OCI-LY7 (cell line): ENCODE data around the gene KHDC4. TPM values are rescaled to one million over a fixed set of nuclear protein-coding genes. Genes with fewer than 3 reads are reported as not detected.

Experiments
- Bru-seq: library from RNA; stranded (reverse); fragments of 400-500 nt; gene quantifications from one replicate; lab custom pipeline; 2021; lab: Mats Ljungman, UMichigan
- BruChase-seq, 2 experiments: library from RNA; stranded (reverse); fragments of 400-500 nt; gene quantifications; one replicate each; lab custom pipeline; 2021; lab: Mats Ljungman, UMichigan
- BruUV-seq: library from RNA; stranded (reverse); fragments of 400-500 nt; replicated peaks from 2 replicates; lab custom pipeline; 2021; lab: Mats Ljungman, UMichigan
- CTCF ChIA-PET: fragments of 300-600 bp; sonication (Branson Sonifier 250); formaldehyde crosslinking; loops from one replicate; lab custom pipeline; 2022; ENCODE audit warnings: antibody characterized with exemption; ENCODE audit not compliant: unreplicated experiment; lab: Charles Lee
- POLR2A ChIA-PET: fragments of 300-600 bp; sonication (Branson Sonifier 250); formaldehyde crosslinking; loops from one replicate; lab custom pipeline; 2022; ENCODE audit warnings: antibody characterized with exemption; lab: Charles Lee
- DNase-seq: peaks from one replicate; pipeline ENCODE4 v3.0.0-alpha.2; 2015; ENCODE audit warnings: low spot score
- H2AFZ ChIP-seq: fragments of 200-600 bp; sonication (generic), shearing (Covaris generic); 2 replicates; pipeline ENCODE4 v1.6.1; 2014; ENCODE audit warnings: mild to moderate bottlenecking, antibody characterized with exemption, low read length, moderate library complexity
- H3K27ac ChIP-seq: fragments of 200-600 bp; sonication (generic); 2 replicates; pipeline ENCODE4 v1.5.1; 2014; ENCODE audit warnings: mixed run types, low read depth, mild to moderate bottlenecking, moderate library complexity, low read length, inconsistent platforms; ENCODE audit not compliant: poor library complexity, severe bottlenecking
- H3K36me3 ChIP-seq: fragments of 200-600 bp; sonication (generic); 2 replicates; pipeline ENCODE4 v1.6.1; 2014; ENCODE audit warnings: mild to moderate bottlenecking, antibody characterized with exemption, low read length, moderate library complexity, mixed read lengths; ENCODE audit not compliant: insufficient read depth
- H3K4me1 ChIP-seq: fragments of 200-600 bp; sonication (generic); 2 replicates; pipeline ENCODE4 v1.5.1; 2014; ENCODE audit warnings: mild to moderate bottlenecking, low read length; ENCODE audit not compliant: insufficient read depth, poor library complexity, severe bottlenecking
- H3K4me2 ChIP-seq: fragments of 200-600 bp; sonication (generic); 2 replicates; pipeline ENCODE4 v1.6.1; 2014; ENCODE audit warnings: mild to moderate bottlenecking, low read length
- H3K4me3 ChIP-seq: fragments of 200-600 bp; sonication (generic); 2 replicates; pipeline ENCODE4 v1.5.1; 2014; ENCODE audit warnings: mild to moderate bottlenecking, low read depth, low read length; ENCODE audit not compliant: poor library complexity, severe bottlenecking
- H3K79me2 ChIP-seq: fragments of 200-600 bp; sonication (generic); 2 replicates; pipeline ENCODE4 v1.6.1; 2016; ENCODE audit warnings: low read depth, mild to moderate bottlenecking, low read length, moderate library complexity, mixed read lengths; ENCODE audit not compliant: insufficient read depth
- H3K9me2 ChIP-seq: fragments of 200-600 bp; sonication (generic); 2 replicates; pipeline ENCODE4 v1.6.1; 2016; ENCODE audit warnings: mild to moderate bottlenecking, low read length, mixed read lengths; ENCODE audit not compliant: insufficient read depth
- H3K9me3 ChIP-seq: fragments of 200-600 bp; sonication (generic); 2 replicates; pipeline ENCODE4 v1.6.1; 2014; ENCODE audit warnings: mild to moderate bottlenecking, mixed run types, low read length, mixed read lengths
- H4K20me1 ChIP-seq: fragments of 200-600 bp; sonication (generic); 2 replicates; pipeline ENCODE4 v1.6.1; 2014; ENCODE audit warnings: mild to moderate bottlenecking, antibody characterized with exemption, low read length, moderate library complexity, mixed read lengths; ENCODE audit not compliant: insufficient read depth
- CTCF ChIP-seq: fragments of 200-600 bp; sonication (generic); conservative IDR thresholded peaks from 2 replicates; pipeline ENCODE4 v1.5.1; 2014; ENCODE audit warnings: mild to moderate bottlenecking, antibody characterized with exemption, low read length, moderate library complexity, mixed read lengths
- EZH2phosphoT487 ChIP-seq: fragments of 200-600 bp; sonication (generic); IDR thresholded peaks from 2 replicates; pipeline ENCODE4 v1.6.1; 2018; ENCODE audit warnings: low read depth, borderline replicate concordance, mild to moderate bottlenecking, mixed run types, antibody characterized with exemption, low read length, moderate library complexity, mixed read lengths
- intact Hi-C: fragments of 100-400 bp; cut with micrococcal nuclease; formaldehyde crosslinking; loops from one replicate; pipeline ENCODE4 v1.10.0; 2022; ENCODE audit not compliant: unreplicated experiment
- long read RNA-seq: library from polyadenylated mRNA; stranded (forward); transcript quantifications from one replicate; pipeline ENCODE4 v2.0.0, GENCODE V29; 2022
- total RNA-seq, 2 experiments: library from RNA; depleted of rRNA in 1 of 2; stranded (reverse); fragments of >200 nt in 1 of 2; shearing (Covaris generic) in 1 of 2; gene quantifications; 2 replicates each; pipeline ENCODE4 v1.2.3, GENCODE V29; 2014 to 2022

Gene KHDC4
- total RNA-seq (2014; rRNA removed; shearing (Covaris generic)) (84.6 and 88.9 TPM in 2 replicates), total RNA-seq (2022) (121 and 127 TPM in 2 replicates), Bru-seq, nascent RNA (percentile 95 among the genes with signal in this experiment), BruChase-seq, experiment 1, labeled RNA remaining after a 6-hour chase (percentile 94 among the genes with signal in this experiment), BruChase-seq, experiment 2, labeled RNA remaining after a 2-hour chase (percentile 96 among the genes with signal in this experiment)
- long read RNA-seq, full-length matches to known transcripts, result 18 of 73 reads
- long read RNA-seq, partial matches to known transcripts, result 11 of 73 reads
- long read RNA-seq, other reads (novel, unspliced or antisense), result 44 of 73 reads

- TF ChIP-seq EZH2phosphoT487, result no peak
- TF ChIP-seq CTCF, result no peak; the same call in 1 of the 2 replicates
- no TSS peak for BruUV-seq
- peaks cover 52% of the 10 kb centered on the region for H3K4me1 ChIP-seq
- H3K36me3 ChIP-seq, result peaks cover 47% of the 10 kb centered on the region
- ChIA-PET POLR2A (interaction anchor here (0.6 to 4.1 kb wide), 13 partner anchors 11 to 346 kb away, joined by 3 to 19 read pairs (median 3); partner anchors contain the start of gene ARHGEF2), CTCF (interaction anchor here (2.2 kb wide), 1 partner anchor 55 kb away, joined by 6 read pairs; no protein-coding TSS in a partner anchor)
- H3K4me3 ChIP-seq, result peak within 1 kb of the TSS; percentile 87
- peak within 1 kb of the TSS; percentile 83 for H3K4me2 ChIP-seq
- peak within 1 kb of the TSS; percentile 76 for H2AFZ ChIP-seq
- peaks cover 48% of the 10 kb centered on the region for H3K79me2 ChIP-seq
- H3K9me3 ChIP-seq, result no peaks in the 10 kb centered on the region
- intact Hi-C loops, result loop anchor here (2.0 kb wide), 2 partner anchors 76 to 120 kb away; partner anchors contain the start of genes LAMTOR2 and SYT11
- peak within 1 kb of the TSS; percentile 82 for H3K27ac ChIP-seq
- DNase-seq, result peak; percentile 99
- peaks cover 20% of the 10 kb centered on the region for H4K20me1 ChIP-seq
- H3K9me2 ChIP-seq, result no peaks in the 10 kb centered on the region
Observed at GRCh38 chr1:155934097-155934935, at the start of gene KHDC4. KHDC4 (minus strand) TSS chr1:155934413; CDS start chr1:155934373, 40 bp downstream.

GRCh38 chr1:155983191-155984024 is 49.2 kb upstream of the KHDC4 start:
- H3K9me2 ChIP-seq, result no peaks in the 10 kb centered on the region
- ChIA-PET POLR2A (interaction anchor here (0.6 to 5.0 kb wide), 10 partner anchors 9 to 124 kb away, joined by 3 to 32 read pairs (median 4); partner anchors contain the start of genes KHDC4 and SYT11), CTCF (interaction anchor here (0.5 to 1.5 kb wide), 6 partner anchors 9 to 516 kb away, joined by 3 to 4 read pairs (median 3); no protein-coding TSS in a partner anchor)
- H3K9me3 ChIP-seq, result no peaks in the 10 kb centered on the region
- BruUV-seq, result no TSS peak
- DNase-seq, result peak; percentile 85
- peaks cover 39% of the 10 kb centered on the region for H3K79me2 ChIP-seq
- no peaks in the 10 kb centered on the region for H3K36me3 ChIP-seq
- H2AFZ ChIP-seq, result peak overlapping the region; percentile 6; the same call in 1 of the 2 replicates
- peaks cover 56% of the 10 kb centered on the region for H3K4me1 ChIP-seq
- H3K4me2 ChIP-seq, result peak overlapping the region; percentile 94
- H4K20me1 ChIP-seq, result no peaks in the 10 kb centered on the region
- H3K27ac ChIP-seq, result peak overlapping the region; percentile 94
- no peak for TF ChIP-seq EZH2phosphoT487
- peak; percentile 67 for TF ChIP-seq CTCF
- intact Hi-C loops, result loop anchor here (1.0 kb wide), 1 partner anchor 37 kb away; no protein-coding TSS in a partner anchor
- peak overlapping the region; percentile 85 for H3K4me3 ChIP-seq
